ENCODE data around the gene SCFD2.

GRCh38 chr4:52964011-52964410, 401.9 kb downstream of the SCFD2 start:
- TF ChIP-seq BHLHE40 (IDR thresholded peaks at IDR 0.05; ENCODE audit: borderline replicate concordance): no peak
- no peak for TF ChIP-seq SP1 (IDR thresholded peaks at IDR 0.05)
- TF ChIP-seq FOXK2 (IDR thresholded peaks at IDR 0.05): no peak
- TF ChIP-seq PKNOX1 (IDR thresholded peaks at IDR 0.05): no peak
- no peak for TF ChIP-seq FOXM1 (IDR thresholded peaks at IDR 0.05; ENCODE audit: borderline replicate concordance)
- TF ChIP-seq CTBP1 (IDR thresholded peaks at IDR 0.05; ENCODE audit: borderline replicate concordance): no peak
- no peak for TF ChIP-seq TARDBP (IDR thresholded peaks at IDR 0.05)
- TF ChIP-seq SUZ12 (IDR thresholded peaks at IDR 0.05): no peak
- no peak for TF ChIP-seq LEF1 (IDR thresholded peaks at IDR 0.05; ENCODE audit: borderline replicate concordance)
- TF ChIP-seq NFRKB (IDR thresholded peaks at IDR 0.05): no peak
- TF ChIP-seq ZNF384 (IDR thresholded peaks at IDR 0.05): no peak
- TF ChIP-seq HDGF (IDR thresholded peaks at IDR 0.05; ENCODE audit: borderline replicate concordance): no peak
- no peak for TF ChIP-seq FOXA1 (IDR thresholded peaks at IDR 0.05)
